OCI-LY3 (cell line): ENCODE results near the gene DOCK7.

Source experiments
- H2AFZ ChIP-seq: fragments of 200-600, 300-600 bp; shearing (Covaris generic); 2 replicates; pipeline ENCODE4 v1.6.0; 2014; ENCODE audit warnings: antibody characterized with exemption, low read depth, low read length
- H3K27ac ChIP-seq: fragments of 200-600, 300-600 bp; sonication (generic); 2 replicates; pipeline ENCODE4 v1.5.1; 2014; ENCODE audit warnings: mild to moderate bottlenecking, low read length, moderate library complexity, mixed read lengths
- H3K27me3 ChIP-seq: fragments of 200-600, 300-600 bp; sonication (generic); 2 replicates; pipeline ENCODE4 v1.6.1; 2014; ENCODE audit warnings: low read depth, low read length, mixed read lengths
- H3K36me3 ChIP-seq: fragments of 200-600, 300-600 bp; sonication (generic); replicated peaks from 2 replicates; pipeline ENCODE3; 2014; ENCODE audit warnings: low read depth, low read length, mixed read lengths
- H3K4me1 ChIP-seq: fragments of 300-600, 200-600 bp; sonication (generic); 2 replicates; pipeline ENCODE4 v1.6.1; 2014; ENCODE audit warnings: low read length, mixed read lengths
- H3K4me2 ChIP-seq: fragments of 200-600, 300-600 bp; sonication (generic); 2 replicates; pipeline ENCODE4 v1.6.1; 2014; ENCODE audit warnings: low read length, mixed read lengths
- H3K4me3 ChIP-seq: fragments of 300-600, 200-600 bp; sonication (generic); 2 replicates; pipeline ENCODE4 v1.5.1; 2014; ENCODE audit warnings: antibody characterized with exemption, mild to moderate bottlenecking, low read length, moderate library complexity
- H3K79me2 ChIP-seq: fragments of 300-600, 200-600 bp; shearing (Covaris generic); 2 replicates; pipeline ENCODE4 v1.6.1; 2014; ENCODE audit warnings: mild to moderate bottlenecking, low read length, mixed read lengths
- H3K9ac ChIP-seq: fragments of 300-600, 200-600 bp; shearing (Covaris generic); 2 replicates; pipeline ENCODE4 v1.6.0; 2014; ENCODE audit warnings: mild to moderate bottlenecking, low read length, moderate library complexity
- H3K9me3 ChIP-seq: fragments of 200-600, 300-600 bp; shearing (Covaris generic); 2 replicates; pipeline ENCODE4 v1.6.1; 2014; ENCODE audit warnings: low read length, mixed read lengths; ENCODE audit not compliant: insufficient read depth
- H4K20me1 ChIP-seq: fragments of 200-600, 300-600 bp; sonication (generic); 2 replicates; pipeline ENCODE4 v1.6.1; 2016; ENCODE audit warnings: low read length, mixed read lengths; ENCODE audit not compliant: insufficient read depth
- CTCF ChIP-seq: fragments of 200-600, 300-600 bp; sonication (generic); IDR thresholded peaks from 2 replicates; pipeline ENCODE4 v1.5.1; 2014; ENCODE audit warnings: antibody characterized with exemption, low read length, low read depth
- EZH2phosphoT487 ChIP-seq: fragments of 200-600 bp; shearing (Covaris generic); IDR thresholded peaks from 2 replicates; pipeline ENCODE4 v1.6.1; 2018; ENCODE audit warnings: antibody characterized with exemption, mixed run types, low read depth

DOCK7 gene

GRCh38 chr1:62689524-62689923, 1.3 kb upstream of the DOCK7 start:
- no peak overlapping the region for H3K4me2 ChIP-seq
- no peak overlapping the region for H3K4me3 ChIP-seq
- H3K4me1 ChIP-seq: peaks cover 3% of the 10 kb centered on the region; the same call in 1 of the 2 replicates
- H2AFZ ChIP-seq: no peak overlapping the region
- no peak overlapping the region for H3K9ac ChIP-seq
- no peaks in the 10 kb centered on the region for H4K20me1 ChIP-seq
- H3K36me3 ChIP-seq: no peaks in the 10 kb centered on the region
- H3K27me3 ChIP-seq: no peaks in the 10 kb centered on the region
- H3K79me2 ChIP-seq: peaks cover 4% of the 10 kb centered on the region; the same call in 1 of the 2 replicates
- TF ChIP-seq CTCF (no peak), EZH2phosphoT487 (no peak)
- H3K27ac ChIP-seq: no peak overlapping the region
- no peaks in the 10 kb centered on the region for H3K9me3 ChIP-seq

GRCh38 chr1:62688687-62689085, 500 bp upstream of the DOCK7 start:
- Histone ChIP-seq H3K9me3 (no peaks in the 10 kb centered on the region), H2AFZ (peak overlapping the region; percentile 93), H3K27me3 (no peaks in the 10 kb centered on the region), H3K9ac (peak overlapping the region; percentile 57), H4K20me1 (no peaks in the 10 kb centered on the region), H3K4me2 (peak overlapping the region; percentile 77), H3K4me1 (peaks cover 3% of the 10 kb centered on the region; the same call in 1 of the 2 replicates), H3K36me3 (no peaks in the 10 kb centered on the region), H3K79me2 (peaks cover 4% of the 10 kb centered on the region; the same call in 1 of the 2 replicates), H3K27ac (no peak overlapping the region), H3K4me3 (peak overlapping the region; percentile 83)
- TF ChIP-seq EZH2phosphoT487 (no peak), CTCF (no peak)

GRCh38 chr1:62687421-62687902, 724 bp downstream of the DOCK7 start:
- Histone ChIP-seq H3K4me3 (peak overlapping the region; percentile 83), H3K36me3 (no peaks in the 10 kb centered on the region), H3K79me2 (peaks cover 4% of the 10 kb centered on the region; the same call in 1 of the 2 replicates), H3K27ac (no peak overlapping the region), H3K4me2 (peak overlapping the region; percentile 77), H3K27me3 (no peaks in the 10 kb centered on the region), H3K9ac (peak overlapping the region; percentile 57), H4K20me1 (no peaks in the 10 kb centered on the region), H3K9me3 (no peaks in the 10 kb centered on the region), H3K4me1 (peaks cover 3% of the 10 kb centered on the region; the same call in 1 of the 2 replicates), H2AFZ (peak overlapping the region; percentile 69)
- no peak for TF ChIP-seq CTCF
- TF ChIP-seq EZH2phosphoT487: no peak

- peak overlapping the region; percentile 83 for H3K4me3 ChIP-seq
- H3K9me3 ChIP-seq: no peaks in the 10 kb centered on the region
- no peaks in the 10 kb centered on the region for H3K36me3 ChIP-seq
- H2AFZ ChIP-seq: no peak overlapping the region
- no peaks in the 10 kb centered on the region for H4K20me1 ChIP-seq
- peaks cover 4% of the 10 kb centered on the region; the same call in 1 of the 2 replicates for H3K79me2 ChIP-seq
- no peak overlapping the region for H3K27ac ChIP-seq
- H3K4me1 ChIP-seq: peaks cover 3% of the 10 kb centered on the region; the same call in 1 of the 2 replicates
- H3K27me3 ChIP-seq: no peaks in the 10 kb centered on the region
- peak overlapping the region; percentile 77 for H3K4me2 ChIP-seq
- TF ChIP-seq CTCF (no peak), EZH2phosphoT487 (no peak)
- peak overlapping the region; percentile 57 for H3K9ac ChIP-seq
These were observed 1.4 kb downstream of the DOCK7 start for GRCh38 chr1:62686822-62687221.
